Activated naive CD4-positive, alpha-beta T cell treated with anti-CD3 and anti-CD28 coated beads, Interleukin-2, amount 50 U/mL, for 24 hours (primary cell): Measurements from ENCODE around the gene TBX6.
"Not testable (repeated sequence)": the region's sequence is repeated elsewhere in the genome, so short reads cannot be mapped to it uniquely, and the experiment has no call there.

Source experiments
- H3K27ac Mint-ChIP-seq: one replicate; pipeline ENCODE4 v1.8.0; 2021; ENCODE audit warnings: mild to moderate bottlenecking, mixed read lengths
- H3K27me3 Mint-ChIP-seq: one replicate; pipeline ENCODE4 v1.8.0; 2021; ENCODE audit warnings: mixed read lengths
- H3K36me3 Mint-ChIP-seq: one replicate; pipeline ENCODE4 v1.8.0; 2021; ENCODE audit warnings: mixed read lengths
- H3K4me1 Mint-ChIP-seq: one replicate; pipeline ENCODE4 v1.8.0; 2021; ENCODE audit warnings: mixed read lengths
- H3K4me3 Mint-ChIP-seq: one replicate; pipeline ENCODE4 v1.8.0; 2021; ENCODE audit warnings: mild to moderate bottlenecking, mixed read lengths
- H3K9me3 Mint-ChIP-seq: one replicate; pipeline ENCODE4 v1.8.0; 2021; ENCODE audit warnings: mixed read lengths

Gene TBX6

DNA sequence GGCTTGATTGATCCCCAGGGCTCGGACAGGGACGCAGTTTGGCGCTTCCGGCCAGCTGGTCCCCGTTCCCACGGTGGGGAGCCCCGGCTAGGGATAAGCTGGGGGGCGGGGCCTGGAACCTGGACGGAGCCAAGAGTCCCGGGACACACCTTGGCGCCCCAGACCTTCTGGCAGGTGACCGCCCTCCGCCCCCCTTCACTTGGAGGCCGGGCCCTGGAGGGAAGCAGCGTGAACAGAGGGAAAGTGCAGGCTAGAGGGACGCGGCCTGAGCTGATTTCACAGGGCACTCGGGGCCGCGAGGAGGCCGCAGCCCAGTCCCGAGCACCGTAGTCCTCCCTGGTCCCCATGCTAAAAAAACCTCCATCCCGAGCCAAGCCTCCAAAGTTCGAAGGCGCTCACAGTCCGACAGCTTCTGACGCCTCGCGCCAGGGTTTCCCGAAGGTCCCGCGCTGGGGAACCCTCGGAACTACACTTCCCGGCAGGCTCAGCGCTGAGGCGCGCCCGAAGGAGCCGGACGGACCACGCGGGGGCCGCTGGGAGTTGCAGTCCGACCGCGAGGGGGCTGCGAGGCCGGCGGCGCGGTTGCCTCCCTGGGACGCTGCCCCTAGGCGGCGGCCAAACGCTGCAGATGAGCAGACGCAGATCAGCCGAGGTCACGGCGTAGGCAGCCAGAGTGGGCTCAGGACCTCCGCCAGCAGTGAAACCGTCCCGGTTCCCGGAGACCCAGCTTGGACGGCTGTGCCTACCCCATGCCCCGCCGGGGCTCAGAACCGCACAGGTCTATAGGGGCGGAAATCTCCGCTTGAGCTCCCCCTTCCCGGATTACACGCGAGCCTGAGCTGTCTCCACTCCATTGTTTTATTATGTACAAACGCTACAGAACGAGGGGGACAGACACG, at the start of gene TBX6:
Gene TBX6 (minus strand): TSS at position 451 of the 899 bp plus-strand sequence. CDS start 731 bp downstream, outside the sequence.
- Mint-ChIP-seq H3K4me1 (peaks cover 57% of the 10 kb centered on the region), H3K4me3 (peak within 1 kb of the TSS; percentile 89), H3K36me3 (no peaks in the 10 kb centered on the region), H3K27me3 (no peaks in the 10 kb centered on the region), H3K9me3 (no peaks in the 10 kb centered on the region), H3K27ac (peak within 1 kb of the TSS; percentile 95)

DNA sequence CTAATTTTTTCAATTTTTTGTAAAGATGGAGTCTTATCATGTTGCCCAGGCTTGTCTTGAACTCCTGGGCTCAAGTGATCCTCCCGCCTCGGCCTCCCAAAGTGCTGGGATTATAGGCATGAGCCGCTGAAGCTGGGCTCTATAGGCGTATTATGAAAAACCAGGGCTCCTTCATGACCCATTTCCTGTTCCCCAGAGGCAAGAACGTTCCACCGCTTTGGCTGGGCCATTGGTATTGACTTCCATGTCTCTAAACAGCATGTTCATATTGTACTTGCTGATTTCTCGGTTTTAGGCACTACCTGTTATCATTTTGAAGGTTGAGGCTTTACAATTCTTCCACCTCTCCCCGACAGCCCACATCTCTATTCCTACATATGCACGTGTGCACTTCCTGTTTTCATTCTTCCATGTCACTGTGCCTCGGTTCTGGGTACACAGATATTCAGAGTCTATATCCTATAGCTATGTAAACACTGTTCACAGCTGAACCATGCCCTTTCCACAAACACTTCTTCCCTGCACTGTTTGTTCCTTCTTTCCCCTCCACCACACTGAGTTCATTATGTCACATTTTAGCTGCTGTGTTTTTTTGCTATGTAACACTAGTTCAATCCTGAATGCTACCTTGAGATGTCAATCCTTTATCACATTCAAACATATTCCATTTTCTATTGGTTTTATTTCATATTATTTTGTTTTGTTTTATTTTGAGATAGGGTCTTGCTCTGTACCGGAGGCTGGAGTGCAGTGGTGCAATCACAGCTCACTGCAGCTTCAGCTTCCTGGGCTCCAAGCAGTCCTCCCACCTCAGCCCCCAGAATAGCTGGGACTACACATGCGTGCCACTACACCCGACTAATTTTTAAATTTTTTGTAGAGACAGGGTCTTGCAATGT, 48.1 kb upstream of the TBX6 start:
- peaks cover 29% of the 10 kb centered on the region for H3K4me1 Mint-ChIP-seq
- peak overlapping the region; percentile 92 for H3K27ac Mint-ChIP-seq

DNA sequence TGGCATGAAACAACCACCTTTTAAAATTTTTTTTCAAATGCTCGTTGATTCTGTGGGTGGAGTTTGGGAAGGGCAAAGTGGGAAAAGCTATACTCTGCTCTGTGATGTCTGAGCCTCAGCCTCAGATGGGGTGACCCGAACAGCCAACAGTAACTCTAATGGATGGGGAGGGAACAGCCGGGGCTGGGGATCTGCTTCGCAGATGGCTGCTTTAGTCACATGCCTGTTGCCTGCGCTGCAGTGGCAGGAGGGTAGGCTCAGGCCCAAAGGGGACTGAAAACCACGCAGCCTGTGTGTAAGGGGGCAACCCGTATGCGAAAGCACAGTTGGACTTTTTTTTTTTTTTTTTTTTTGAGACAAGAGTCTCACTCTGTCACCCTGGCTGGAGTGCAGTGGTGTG, 46.2 kb upstream of the TBX6 start:
- Mint-ChIP-seq H3K4me1 (peaks cover 22% of the 10 kb centered on the region), H3K4me3 (no peak overlapping the region), H3K27ac (no peak overlapping the region), H3K36me3 (no peaks in the 10 kb centered on the region), H3K27me3 (no peaks in the 10 kb centered on the region), H3K9me3 (no peaks in the 10 kb centered on the region)

More for the DNA sequence above, 48.1 kb upstream of the TBX6 start:
- H3K36me3 Mint-ChIP-seq, result no peaks in the 10 kb centered on the region
- H3K4me3 Mint-ChIP-seq, result peak overlapping the region; percentile 53
- H3K27me3 Mint-ChIP-seq, result no peaks in the 10 kb centered on the region
- H3K9me3 Mint-ChIP-seq, result no peaks in the 10 kb centered on the region

- H3K4me3 Mint-ChIP-seq, result no peak overlapping the region
- peaks cover 20% of the 10 kb centered on the region for H3K4me1 Mint-ChIP-seq
- no peaks in the 10 kb centered on the region for H3K36me3 Mint-ChIP-seq
- no peaks in the 10 kb centered on the region for H3K27me3 Mint-ChIP-seq
- H3K27ac Mint-ChIP-seq, result no peak overlapping the region
- H3K9me3 Mint-ChIP-seq, result no peaks in the 10 kb centered on the region
These were observed 45.4 kb upstream of the TBX6 start for GRCh38 chr16:30136971-30137605.

- Mint-ChIP-seq H3K4me3 (no peak overlapping the region), H3K36me3 (no peaks in the 10 kb centered on the region), H3K27me3 (no peaks in the 10 kb centered on the region), H3K9me3 (no peaks in the 10 kb centered on the region), H3K4me1 (peaks cover 4% of the 10 kb centered on the region), H3K27ac (no peak overlapping the region)
These were observed 40.9 kb upstream of the TBX6 start for GRCh38 chr16:30132591-30132990.

DNA sequence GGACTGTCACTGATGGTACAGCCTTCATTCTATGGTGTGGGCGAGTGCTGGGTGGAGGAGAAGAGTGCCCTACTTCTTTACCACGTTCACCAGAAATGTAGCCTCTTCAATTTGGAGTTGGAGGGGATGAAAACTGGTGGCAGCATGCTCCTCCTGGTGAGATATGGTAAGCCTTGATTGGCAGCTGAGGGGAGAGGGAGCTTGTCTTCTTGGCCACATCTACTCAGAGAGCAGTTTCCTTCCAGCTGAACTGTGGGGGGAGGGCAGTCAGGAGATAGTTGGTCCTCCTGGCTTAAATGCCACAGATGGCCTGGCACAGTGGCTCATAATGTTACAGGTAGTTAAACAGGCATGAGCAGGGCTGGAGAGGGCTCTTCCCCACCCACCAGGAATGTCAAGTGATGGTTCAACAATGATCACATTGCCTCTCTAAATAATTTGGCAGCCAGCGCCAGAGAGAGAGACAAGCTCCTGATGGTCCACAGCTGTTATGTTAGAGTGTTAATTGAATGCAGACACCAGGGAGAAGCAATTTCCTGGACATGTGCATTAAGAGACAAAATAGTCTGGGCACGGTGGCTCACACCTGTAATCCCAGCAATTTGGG, 40.2 kb upstream of the TBX6 start:
- no peaks in the 10 kb centered on the region for H3K9me3 Mint-ChIP-seq
- H3K36me3 Mint-ChIP-seq, result no peaks in the 10 kb centered on the region
- peaks cover 4% of the 10 kb centered on the region for H3K4me1 Mint-ChIP-seq
- no peaks in the 10 kb centered on the region for H3K27me3 Mint-ChIP-seq
- H3K27ac Mint-ChIP-seq, result no peak overlapping the region
- no peak overlapping the region for H3K4me3 Mint-ChIP-seq

- no peaks in the 10 kb centered on the region for H3K27me3 Mint-ChIP-seq
- no peaks in the 10 kb centered on the region for H3K36me3 Mint-ChIP-seq
- H3K9me3 Mint-ChIP-seq, result no peaks in the 10 kb centered on the region
These were observed 36.3 kb upstream of the TBX6 start for GRCh38 chr16:30127993-30128392.

DNA sequence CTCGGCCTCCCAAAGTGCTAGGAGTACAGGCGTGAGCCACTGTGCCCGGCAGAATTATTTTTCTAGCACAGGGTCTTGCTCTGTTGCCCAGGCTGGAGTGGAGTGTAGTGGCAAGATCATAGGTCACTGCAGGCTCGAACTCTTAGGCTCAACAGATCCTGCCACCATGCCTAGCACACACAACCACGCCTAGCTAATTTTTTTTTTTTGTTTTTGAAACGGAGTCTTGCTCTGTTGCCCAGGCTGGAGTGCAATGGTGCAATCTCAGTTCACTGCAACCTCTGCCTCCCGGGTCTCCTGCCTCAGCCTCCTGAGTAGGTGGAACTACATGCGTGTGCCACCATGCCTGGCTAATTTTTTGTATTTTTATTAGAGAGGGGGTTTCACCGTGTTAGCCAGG, 34.0 kb upstream of the TBX6 start:
- not testable (repeated sequence) for H3K27ac Mint-ChIP-seq, H3K27me3 Mint-ChIP-seq, H3K9me3 Mint-ChIP-seq, H3K36me3 Mint-ChIP-seq, H3K4me3 Mint-ChIP-seq
- peaks cover 13% of the 10 kb centered on the region for H3K4me1 Mint-ChIP-seq

More at GRCh38 chr16:30127993-30128392, 36.3 kb upstream of the TBX6 start:
- H3K27ac Mint-ChIP-seq, result no peak overlapping the region
- H3K4me3 Mint-ChIP-seq, result no peak overlapping the region
- H3K4me1 Mint-ChIP-seq, result peaks cover 4% of the 10 kb centered on the region

DNA sequence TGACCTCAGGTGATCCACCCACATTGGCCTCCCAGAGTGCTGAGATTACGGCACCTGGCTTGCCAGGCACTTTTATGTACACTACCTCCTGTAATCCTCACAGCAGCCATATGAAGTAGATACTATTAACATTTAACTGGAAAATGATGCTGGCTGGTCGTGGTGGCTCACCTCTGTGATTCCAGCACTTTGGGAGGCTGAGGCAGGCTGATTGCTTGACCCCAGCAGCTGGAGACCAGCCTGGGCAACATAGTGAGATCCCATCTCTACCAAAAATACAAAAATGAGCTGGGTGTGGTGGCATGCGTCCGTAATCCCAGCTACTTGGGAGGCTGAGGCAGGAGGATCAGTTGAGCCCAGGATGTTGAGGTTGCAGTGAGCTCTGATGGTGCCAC, 33.3 kb upstream of the TBX6 start:
- H3K36me3 Mint-ChIP-seq, result no peaks in the 10 kb centered on the region
- H3K4me3 Mint-ChIP-seq, result no peak overlapping the region
- no peak overlapping the region for H3K27ac Mint-ChIP-seq
- peaks cover 16% of the 10 kb centered on the region for H3K4me1 Mint-ChIP-seq
- no peaks in the 10 kb centered on the region for H3K9me3 Mint-ChIP-seq
- H3K27me3 Mint-ChIP-seq, result no peaks in the 10 kb centered on the region

- H3K36me3 Mint-ChIP-seq, result no peaks in the 10 kb centered on the region
- no peaks in the 10 kb centered on the region for H3K27me3 Mint-ChIP-seq
- peak overlapping the region; percentile 85 for H3K4me3 Mint-ChIP-seq
- H3K27ac Mint-ChIP-seq, result peak overlapping the region; percentile 70
- H3K4me1 Mint-ChIP-seq, result peaks cover 23% of the 10 kb centered on the region
- H3K9me3 Mint-ChIP-seq, result no peaks in the 10 kb centered on the region
These were observed 31.0 kb upstream of the TBX6 start for GRCh38 chr16:30122604-30123160.

DNA sequence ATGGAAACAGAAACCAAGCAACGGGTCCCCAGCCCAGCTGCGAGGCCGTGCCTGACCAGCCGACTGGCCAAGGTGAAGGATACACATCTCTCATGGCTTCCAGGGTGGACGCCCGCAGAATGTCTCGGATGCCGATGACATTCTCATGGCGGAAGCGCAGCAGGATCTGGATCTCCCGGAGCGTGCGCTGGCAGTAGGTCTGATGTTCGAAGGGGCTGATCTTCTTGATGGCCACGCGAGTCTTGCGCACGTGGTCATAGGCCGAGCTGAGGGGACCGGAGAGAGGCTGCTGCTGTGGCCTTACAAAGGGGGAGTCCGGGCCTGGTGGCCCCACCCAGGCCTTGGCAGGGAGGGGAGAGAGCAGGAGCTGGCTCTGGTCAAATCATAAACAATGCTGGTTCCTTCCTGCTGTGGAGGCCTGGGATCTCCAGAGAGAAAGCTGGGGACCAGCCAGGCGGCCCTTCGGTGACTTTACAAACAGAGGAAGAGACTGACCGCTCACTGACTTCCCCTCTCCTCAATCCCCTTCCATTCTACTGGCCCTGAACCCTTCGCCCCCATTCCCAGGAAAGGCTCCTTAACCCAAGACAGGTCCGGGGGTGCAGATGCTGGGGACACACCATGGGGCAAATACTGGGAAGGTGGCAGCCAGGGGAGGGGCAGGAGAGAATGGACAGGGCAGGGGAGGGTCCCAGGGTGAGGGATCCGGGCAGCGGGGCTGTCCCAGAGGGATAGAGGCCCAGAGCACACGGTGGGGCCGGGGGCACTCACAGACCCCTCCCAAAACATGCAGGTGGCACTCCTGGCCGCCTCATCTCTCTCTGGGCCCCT, 30.2 kb upstream of the TBX6 start:
- H3K36me3 Mint-ChIP-seq, result no peaks in the 10 kb centered on the region
- H3K9me3 Mint-ChIP-seq, result no peaks in the 10 kb centered on the region
- no peaks in the 10 kb centered on the region for H3K27me3 Mint-ChIP-seq
- H3K27ac Mint-ChIP-seq, result peak overlapping the region; percentile 90
- H3K4me1 Mint-ChIP-seq, result peaks cover 23% of the 10 kb centered on the region
- peak overlapping the region; percentile 85 for H3K4me3 Mint-ChIP-seq

DNA sequence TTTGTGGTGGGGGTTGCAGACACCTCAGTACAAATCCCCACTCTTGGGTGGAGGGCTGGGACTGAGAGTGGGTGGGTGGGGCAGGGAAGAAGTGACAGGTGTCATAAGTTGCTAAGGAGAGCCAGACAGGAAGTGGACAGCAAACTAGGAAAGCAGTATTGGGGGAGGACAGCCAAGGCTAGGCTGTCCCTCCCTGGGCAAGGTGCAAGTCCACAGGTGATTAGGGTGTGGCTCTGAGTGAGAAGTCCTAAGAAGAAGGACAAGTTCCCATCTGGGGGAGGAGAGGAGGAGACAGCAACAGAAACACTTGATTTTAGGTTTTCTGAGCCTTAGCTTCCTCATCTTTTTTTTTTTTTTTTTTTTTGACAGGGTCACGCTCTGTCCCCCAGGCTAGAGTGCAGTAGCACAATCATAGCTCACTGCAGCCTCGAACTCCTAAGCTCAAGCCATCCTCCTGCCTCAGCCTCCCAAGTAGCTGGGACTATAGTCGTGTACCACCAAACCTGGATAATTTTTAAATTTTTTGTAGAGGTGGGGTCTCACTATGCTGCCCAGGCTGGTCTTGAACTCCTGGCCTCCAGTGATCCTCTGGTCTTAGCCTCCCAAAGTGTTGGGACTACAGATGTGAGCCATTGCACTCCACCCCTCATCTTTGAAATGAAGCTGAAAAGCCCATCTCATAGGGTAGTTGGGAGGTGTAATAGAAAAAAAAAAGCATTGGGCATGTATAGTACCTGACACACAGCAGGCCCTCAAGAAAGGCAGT, 28.8 kb upstream of the TBX6 start:
- no peaks in the 10 kb centered on the region for H3K27me3 Mint-ChIP-seq
- H3K4me3 Mint-ChIP-seq, result no peak overlapping the region
- no peaks in the 10 kb centered on the region for H3K36me3 Mint-ChIP-seq
- peaks cover 23% of the 10 kb centered on the region for H3K4me1 Mint-ChIP-seq
- H3K27ac Mint-ChIP-seq, result peak overlapping the region; percentile 70
- no peaks in the 10 kb centered on the region for H3K9me3 Mint-ChIP-seq

DNA sequence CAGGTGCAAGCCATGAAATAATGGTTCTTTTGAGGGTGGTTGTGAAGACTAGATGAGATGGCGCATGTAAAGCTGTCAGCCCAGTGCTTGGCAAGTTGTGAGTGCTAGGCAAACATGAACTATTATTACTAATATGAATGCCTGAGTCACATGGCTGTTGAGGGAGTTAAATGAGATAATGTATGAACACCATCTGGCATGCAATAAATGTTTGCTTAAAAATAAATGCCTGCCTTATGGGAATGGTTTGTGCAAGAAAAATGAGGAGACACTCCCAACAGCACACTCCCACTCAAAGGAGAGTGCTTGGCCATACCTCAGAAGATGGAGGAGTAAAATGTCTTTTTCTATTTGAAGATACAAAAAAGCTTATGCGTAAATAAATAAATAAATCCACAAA, 27.7 kb upstream of the TBX6 start:
- Mint-ChIP-seq H3K36me3 (no peaks in the 10 kb centered on the region), H3K4me1 (peaks cover 29% of the 10 kb centered on the region), H3K27ac (no peak overlapping the region), H3K27me3 (no peaks in the 10 kb centered on the region), H3K9me3 (no peaks in the 10 kb centered on the region), H3K4me3 (no peak overlapping the region)

DNA sequence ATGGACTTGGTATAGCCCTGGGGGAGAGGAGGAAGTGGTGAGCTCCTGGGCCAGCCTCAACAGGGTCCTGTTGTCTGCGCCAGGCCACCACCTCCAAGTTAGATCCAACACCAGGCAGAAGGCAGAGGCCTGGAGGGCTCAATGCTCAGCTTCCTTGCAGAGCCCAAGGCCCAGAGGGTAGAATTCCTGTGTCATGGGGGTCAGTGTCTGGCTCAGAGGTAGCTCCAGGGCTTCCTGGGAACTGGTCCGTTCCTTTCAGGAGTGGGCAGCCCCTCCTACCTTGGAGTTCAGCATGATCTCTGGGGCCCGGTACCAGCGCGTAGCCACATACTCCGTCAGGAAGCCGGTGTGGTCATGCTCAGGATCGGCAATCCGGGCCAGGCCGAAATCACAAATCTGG, 26.0 kb upstream of the TBX6 start:
- Mint-ChIP-seq H3K4me1 (peaks cover 35% of the 10 kb centered on the region), H3K9me3 (no peaks in the 10 kb centered on the region), H3K27ac (no peak overlapping the region), H3K36me3 (no peaks in the 10 kb centered on the region), H3K27me3 (no peaks in the 10 kb centered on the region), H3K4me3 (no peak overlapping the region)
